DOHH2 (cell line): ENCODE data around the gene LDLR.

Experiments used
- CTCF ChIP-seq: fragments of 200-600 bp; sonication (generic); IDR thresholded peaks from one replicate; pipeline ENCODE4 v1.5.1; 2014; ENCODE audit warnings: antibody characterized with exemption, mild to moderate bottlenecking, low read depth, low read length; ENCODE audit not compliant: poor library complexity, severe bottlenecking
- EZH2phosphoT487 ChIP-seq: fragments of 200-600 bp; sonication (generic); IDR thresholded peaks from 2 replicates; pipeline ENCODE4 v1.6.1; 2017; ENCODE audit warnings: borderline replicate concordance, mild to moderate bottlenecking, antibody characterized with exemption, low read length, moderate library complexity, mixed read lengths

GRCh38 chr19:11140896-11141295 lies 51.6 kb downstream of the LDLR start:
- TF ChIP-seq CTCF, result no peak
- TF ChIP-seq EZH2phosphoT487, result no peak
